A673 (cell line): Measurements from ENCODE around the gene AGBL4.

Experiments
- EZH2 ChIP-seq: fragments of 200-600 bp; sonication (generic); IDR thresholded peaks from 2 replicates; pipeline ENCODE4 v1.6.1; 2017; ENCODE audit warnings: borderline replicate concordance, low read depth, mild to moderate bottlenecking, mixed read lengths, antibody characterized with exemption, low read length; ENCODE audit not compliant: poor library complexity, severe bottlenecking
- TF ChIP-seq, protein P1 (sequence below): fragments of 300-800, 200-600 bp; sonication (generic); conservative IDR thresholded peaks from 2 replicates; pipeline ENCODE4 v1.5.1; 2017; ENCODE audit warnings: low read depth, mild to moderate bottlenecking, antibody characterized with exemption, low read length, moderate library complexity, mixed read lengths

GRCh38 chr1:49951385-49951784, 72.4 kb downstream of the AGBL4 start:
- TF ChIP-seq, protein P1, sequence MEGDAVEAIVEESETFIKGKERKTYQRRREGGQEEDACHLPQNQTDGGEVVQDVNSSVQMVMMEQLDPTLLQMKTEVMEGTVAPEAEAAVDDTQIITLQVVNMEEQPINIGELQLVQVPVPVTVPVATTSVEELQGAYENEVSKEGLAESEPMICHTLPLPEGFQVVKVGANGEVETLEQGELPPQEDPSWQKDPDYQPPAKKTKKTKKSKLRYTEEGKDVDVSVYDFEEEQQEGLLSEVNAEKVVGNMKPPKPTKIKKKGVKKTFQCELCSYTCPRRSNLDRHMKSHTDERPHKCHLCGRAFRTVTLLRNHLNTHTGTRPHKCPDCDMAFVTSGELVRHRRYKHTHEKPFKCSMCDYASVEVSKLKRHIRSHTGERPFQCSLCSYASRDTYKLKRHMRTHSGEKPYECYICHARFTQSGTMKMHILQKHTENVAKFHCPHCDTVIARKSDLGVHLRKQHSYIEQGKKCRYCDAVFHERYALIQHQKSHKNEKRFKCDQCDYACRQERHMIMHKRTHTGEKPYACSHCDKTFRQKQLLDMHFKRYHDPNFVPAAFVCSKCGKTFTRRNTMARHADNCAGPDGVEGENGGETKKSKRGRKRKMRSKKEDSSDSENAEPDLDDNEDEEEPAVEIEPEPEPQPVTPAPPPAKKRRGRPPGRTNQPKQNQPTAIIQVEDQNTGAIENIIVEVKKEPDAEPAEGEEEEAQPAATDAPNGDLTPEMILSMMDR: no peak
- TF ChIP-seq EZH2: no peak
